Lower leg skin (tissue), 4 donors: ENCODE results near the gene CDR2L. TPM values are rescaled to one million over a fixed set of nuclear protein-coding genes. Genes with fewer than 3 reads are reported as not detected.
A peak's percentile ranks its signal among the peaks of the same experiment; 100 is the strongest.
"Not testable (repeated sequence)": the region's sequence is repeated elsewhere in the genome, so short reads cannot be mapped to it uniquely, and the experiment has no call there.

ENCODE experiments used
- DNase-seq, 2 donors: peaks; one replicate each; pipeline ENCODE4 v3.0.0-alpha.2; 2019; ENCODE audit warnings: low spot score in 2 of 2
- H3K4me3 ChIP-seq: fragments of 200-600 bp; sonication (generic); 2 replicates; pipeline ENCODE4 v1.5.1; 2017; ENCODE audit warnings: mild to moderate bottlenecking, low read depth; ENCODE audit not compliant: poor library complexity, severe bottlenecking
- CTCF ChIP-seq, 3 donors: fragments of 450-650 bp; IDR thresholded peaks; one replicate each; pipeline ENCODE4 v1.5.1; 2016; ENCODE audit warnings: antibody characterized with exemption in 3 of 3, mild to moderate bottlenecking in 3 of 3, moderate library complexity in 2 of 3
- POLR2A ChIP-seq, 2 donors: fragments of 450-650 bp; IDR thresholded peaks; one replicate each; pipeline ENCODE4 v1.6.1; 2016 to 2017; ENCODE audit warnings: antibody characterized with exemption in 2 of 2, mild to moderate bottlenecking in 1 of 2, moderate library complexity in 1 of 2
- WGBS, 2 donors: methylation state at CpG; one replicate each; pipeline ENCODE4 v1.1.5; 2018; 5-methylcytosine and 5-hydroxymethylcytosine counted together
- intact Hi-C: fragments of 100-400 bp; cut with DNase I; formaldehyde crosslinking; loops from one replicate; pipeline ENCODE4 v1.15.0; 2023; ENCODE audit warnings: low total_unique reads
- total RNA-seq, 4 donors: library from RNA; depleted of rRNA; stranded (reverse); fragments of >200 nt; gene quantifications; one replicate each; pipeline ENCODE4 v1.1.0, GENCODE V29; 2016

The CDR2L gene
- total RNA-seq, 4 donors from 2014 or later: 4.5 to 9.8 (median 5.3) TPM

DNA sequence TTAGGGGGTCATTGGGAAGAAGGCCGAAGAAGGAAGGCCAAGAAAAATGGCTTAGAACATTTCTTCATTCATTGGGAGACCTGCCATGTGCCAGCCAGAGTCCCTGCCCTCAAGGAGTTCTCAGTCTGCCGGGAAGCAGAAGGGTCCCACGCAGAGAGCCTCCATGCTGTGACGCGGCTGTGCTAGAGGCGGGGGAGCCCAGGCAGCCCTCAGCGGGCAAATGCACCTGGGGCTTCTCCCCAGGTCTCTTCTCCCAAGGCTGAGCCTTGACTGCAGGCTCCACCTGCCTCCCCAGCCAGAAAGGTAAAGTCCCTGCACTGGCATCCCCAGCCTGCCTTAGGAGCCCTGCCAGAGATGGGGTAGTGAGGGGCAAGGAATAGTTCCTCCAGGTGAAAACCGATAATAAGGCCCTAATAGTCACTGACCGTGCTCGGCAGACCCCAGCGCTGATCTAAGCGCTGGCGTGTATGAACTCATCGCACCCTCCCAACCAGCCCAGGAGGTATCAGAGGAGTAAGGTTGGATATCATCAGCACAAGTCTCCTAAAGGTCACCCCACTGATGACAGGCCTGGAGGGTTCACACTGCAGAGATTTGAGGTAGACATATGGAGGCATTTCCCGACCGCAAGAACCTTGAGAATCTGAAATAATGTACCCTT, 6.0 kb upstream of the CDR2L start:
- intact Hi-C loops: no loop called here
- WGBS, 2 donors: 46 to 50% methylated on average over 15 to 16 of the region's 16 CpGs
- no peak for DNase-seq
- peak overlapping the region; percentile 36 for H3K4me3 ChIP-seq
- TF ChIP-seq POLR2A (IDR thresholded peaks at IDR 0.05): no peak
- no peak for TF ChIP-seq CTCF (IDR thresholded peaks at IDR 0.05)

DNA sequence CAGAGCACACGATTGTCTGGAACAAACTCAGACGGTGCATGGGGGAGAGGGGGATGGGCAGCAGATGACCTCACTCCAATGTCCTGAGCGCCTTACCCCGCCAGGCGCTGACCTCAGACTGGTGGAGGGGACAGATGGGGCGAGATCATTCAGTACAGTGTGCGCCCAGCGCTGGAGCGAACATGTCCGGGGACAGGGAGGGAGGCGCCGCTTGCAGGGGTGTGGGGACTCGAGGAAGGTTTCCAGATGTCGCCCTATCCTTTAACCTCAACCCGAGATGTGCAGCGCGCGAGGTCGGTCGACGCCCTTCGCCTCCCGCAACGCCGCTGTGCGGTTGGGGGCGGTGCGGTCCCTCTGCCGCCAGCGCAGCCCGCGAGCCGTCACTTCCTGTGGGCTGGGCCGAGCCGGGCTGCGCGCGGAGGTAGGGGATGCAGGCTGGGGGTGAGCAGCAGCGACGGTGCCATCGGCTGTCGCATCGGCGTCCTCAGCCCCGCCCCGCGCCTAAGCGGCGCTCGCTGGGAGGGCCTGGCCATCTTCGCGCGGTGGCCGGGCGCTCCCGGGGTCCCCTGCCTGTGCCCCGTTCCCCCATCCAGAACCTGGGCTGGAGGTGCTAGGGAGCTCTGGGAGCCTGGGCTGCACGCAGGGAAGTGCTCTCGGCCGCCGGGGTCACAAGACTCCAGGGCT, 5.3 kb upstream of the CDR2L start:
- WGBS, 2 donors: 1% methylated on average over 37 to 54 of the region's 61 CpGs
- peak in 1 of 2 donors; percentile 94 for DNase-seq
- TF ChIP-seq CTCF (IDR thresholded peaks at IDR 0.05) (peak in 1 of 3 donors; percentile 37), POLR2A (IDR thresholded peaks at IDR 0.05) (no peak)
- peak overlapping the region; percentile 36 for H3K4me3 ChIP-seq
- intact Hi-C loops: no loop called here

GRCh38 chr17:74982663-74983313, 4.6 kb upstream of the CDR2L start:
- 29 to 41% methylated on average over 10 to 14 of the region's 14 CpGs for whole genome bisulfite sequencing, 2 donors

GRCh38 chr17:74986206-74986576, 1.2 kb upstream of the CDR2L start:
- intact Hi-C loops: no loop called here
- no peak for TF ChIP-seq CTCF (IDR thresholded peaks at IDR 0.05)
- TF ChIP-seq POLR2A (IDR thresholded peaks at IDR 0.05): no peak
- 92 to 93% methylated on average over 3 of the region's 3 CpGs for WGBS, 2 donors
- DNase-seq: no peak
- no peak overlapping the region for H3K4me3 ChIP-seq

More at GRCh38 chr17:74982663-74983313, 4.6 kb upstream of the CDR2L start:
- H3K4me3 ChIP-seq: peak overlapping the region; percentile 36
- intact Hi-C loops, DNase-seq: not testable (repeated sequence)

DNA sequence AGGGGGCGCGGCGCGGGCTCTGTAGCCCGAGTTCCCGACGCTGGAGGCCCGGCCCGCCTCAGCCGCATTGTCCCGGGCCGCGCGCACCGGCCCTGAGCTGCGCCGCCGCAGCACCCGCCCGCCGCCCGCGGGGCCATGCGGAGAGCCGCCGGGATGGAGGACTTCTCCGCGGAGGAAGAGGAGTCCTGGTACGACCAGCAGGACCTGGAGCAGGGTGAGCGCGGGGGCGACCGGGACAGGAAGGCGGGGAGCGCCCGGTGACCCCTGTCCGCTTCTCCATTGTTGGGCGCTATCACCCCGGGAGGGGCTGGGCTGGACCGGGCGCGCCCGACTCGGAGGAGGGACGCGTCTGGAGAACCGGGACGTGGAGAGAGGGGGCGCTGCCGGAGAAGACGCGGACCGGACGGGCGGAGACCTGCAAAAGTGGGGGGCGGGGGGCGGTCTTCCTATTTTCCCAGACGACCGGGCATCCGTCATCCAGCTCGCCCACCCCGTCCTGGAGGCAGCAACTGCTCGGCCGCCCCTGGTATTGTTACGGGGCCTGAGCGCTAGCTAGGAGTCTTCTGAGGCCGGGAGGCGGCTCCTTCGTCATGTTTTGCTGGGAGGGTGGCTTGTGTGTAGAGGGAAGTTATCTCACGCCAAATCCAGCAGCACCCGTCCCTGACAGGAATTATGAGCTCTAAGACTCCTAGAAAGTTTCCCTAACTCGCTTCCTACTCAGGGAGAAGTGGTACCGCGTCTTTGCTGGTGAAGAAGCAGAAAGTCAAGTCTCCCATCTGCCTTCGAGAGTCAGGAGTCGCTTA, 678 bp downstream of the CDR2L start:
- TF ChIP-seq POLR2A (IDR thresholded peaks at IDR 0.05) (no peak), CTCF (IDR thresholded peaks at IDR 0.05) (no peak)
- H3K4me3 ChIP-seq: peak overlapping the region; percentile 76
- WGBS, 2 donors: 1 to 2% methylated on average over 29 to 44 of the region's 76 CpGs
- DNase-seq: peak; percentile 71 to 97
- intact Hi-C loops: no loop called here
